ENCODE results near the gene SPOCK3. TPM values are rescaled to one million over a fixed set of nuclear protein-coding genes. Genes with fewer than 3 reads are reported as not detected.

SPOCK3 gene
- total RNA-seq, 2 experiments from 2014 or later, result not detected

- Histone ChIP-seq H3K9me3 (ENCODE audit: low read length) (no peaks in the 10 kb centered on the region), H3K4me1 (ENCODE audit: insufficient read depth, low read length, poor library complexity, severe bottlenecking) (no peaks in the 10 kb centered on the region), H2AFZ (ENCODE audit: low read length) (no peak overlapping the region), H3K36me3 (ENCODE audit: insufficient read depth, low read length) (no peaks in the 10 kb centered on the region), H3K9me2 (ENCODE audit: insufficient read depth, low read length) (no peaks in the 10 kb centered on the region), H4K20me1 (ENCODE audit: insufficient read depth, low read length) (no peaks in the 10 kb centered on the region), H3K79me2 (ENCODE audit: insufficient read depth, low read depth, low read length) (no peaks in the 10 kb centered on the region), H3K4me3 (ENCODE audit: low read depth, low read length, poor library complexity, severe bottlenecking) (no peak overlapping the region), H3K27ac (ENCODE audit: low read depth, low read length, poor library complexity, severe bottlenecking) (no peak overlapping the region), H3K4me2 (ENCODE audit: low read length) (no peak overlapping the region)
- CTCF ChIA-PET (ENCODE audit: unreplicated experiment), result no interaction called here
- BruUV-seq (replicated peaks), result no TSS peak
- intact Hi-C loops (cut with micrococcal nuclease; ENCODE audit: unreplicated experiment), result no loop called here
- DNase-seq (ENCODE audit: low spot score), result no peak
- TF ChIP-seq CTCF (conservative IDR thresholded peaks at IDR 0.05; ENCODE audit: low read length) (no peak), EZH2phosphoT487 (IDR thresholded peaks at IDR 0.05; ENCODE audit: borderline replicate concordance, low read depth, low read length) (no peak)
- POLR2A ChIA-PET, result no interaction called here
Measured at GRCh38 chr4:166816890-166817289, 417.4 kb downstream of the SPOCK3 start.

DNA sequence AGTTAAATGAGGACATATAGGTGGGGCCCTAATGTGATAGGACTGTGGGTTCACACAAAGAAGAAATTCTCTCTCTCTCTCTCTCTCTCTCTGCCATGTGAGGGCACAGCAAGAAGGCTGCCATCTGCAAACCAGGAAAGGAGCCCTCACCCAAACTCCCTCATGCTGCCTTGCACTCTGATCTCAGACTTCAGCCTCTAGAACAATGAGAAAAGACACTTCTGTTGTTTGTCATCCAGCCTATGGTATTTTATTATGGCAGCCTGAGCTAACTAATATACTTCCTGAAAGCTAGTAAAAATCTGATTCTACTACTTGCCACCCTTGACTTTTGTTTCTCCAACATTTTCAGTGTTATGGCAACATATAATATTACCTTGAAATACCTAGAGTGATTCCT lies 425.9 kb downstream of the SPOCK3 start:
- no peaks in the 10 kb centered on the region for H4K20me1 ChIP-seq (ENCODE audit: insufficient read depth, low read length)
- CTCF ChIA-PET (ENCODE audit: unreplicated experiment), result no interaction called here
- H3K4me1 ChIP-seq (ENCODE audit: insufficient read depth, low read length, poor library complexity, severe bottlenecking), result no peaks in the 10 kb centered on the region

GRCh38 chr4:166802346-166802745 lies 431.9 kb downstream of the SPOCK3 start:
- ChIA-PET CTCF (ENCODE audit: unreplicated experiment) (no interaction called here), POLR2A (no interaction called here)
- Histone ChIP-seq H3K4me3 (ENCODE audit: low read depth, low read length, poor library complexity, severe bottlenecking) (no peak overlapping the region), H2AFZ (ENCODE audit: low read length) (no peak overlapping the region), H3K9me2 (ENCODE audit: insufficient read depth, low read length) (no peaks in the 10 kb centered on the region), H3K27ac (ENCODE audit: low read depth, low read length, poor library complexity, severe bottlenecking) (no peak overlapping the region), H3K36me3 (ENCODE audit: insufficient read depth, low read length) (no peaks in the 10 kb centered on the region), H3K4me2 (ENCODE audit: low read length) (no peak overlapping the region), H3K4me1 (ENCODE audit: insufficient read depth, low read length, poor library complexity, severe bottlenecking) (no peaks in the 10 kb centered on the region), H3K79me2 (ENCODE audit: insufficient read depth, low read depth, low read length) (no peaks in the 10 kb centered on the region), H4K20me1 (ENCODE audit: insufficient read depth, low read length) (no peaks in the 10 kb centered on the region), H3K9me3 (ENCODE audit: low read length) (no peaks in the 10 kb centered on the region)
- TF ChIP-seq EZH2phosphoT487 (IDR thresholded peaks at IDR 0.05; ENCODE audit: borderline replicate concordance, low read depth, low read length), result no peak
- no peak for TF ChIP-seq CTCF (conservative IDR thresholded peaks at IDR 0.05; ENCODE audit: low read length)
- no peak for DNase-seq (ENCODE audit: low spot score)
- no TSS peak for BruUV-seq (replicated peaks)
- intact Hi-C loops (cut with micrococcal nuclease; ENCODE audit: unreplicated experiment), result no loop called here

More for the DNA sequence above, 425.9 kb downstream of the SPOCK3 start:
- no peaks in the 10 kb centered on the region for H3K36me3 ChIP-seq (ENCODE audit: insufficient read depth, low read length)
- POLR2A ChIA-PET, result no interaction called here
- H3K4me2 ChIP-seq (ENCODE audit: low read length), result no peak overlapping the region
- H3K79me2 ChIP-seq (ENCODE audit: insufficient read depth, low read depth, low read length), result no peaks in the 10 kb centered on the region
- no peak for DNase-seq (ENCODE audit: low spot score)
- H3K4me3 ChIP-seq (ENCODE audit: low read depth, low read length, poor library complexity, severe bottlenecking), result no peak overlapping the region
- no TSS peak for BruUV-seq (replicated peaks)
- H3K9me2 ChIP-seq (ENCODE audit: insufficient read depth, low read length), result no peaks in the 10 kb centered on the region
- H2AFZ ChIP-seq (ENCODE audit: low read length), result no peak overlapping the region
- TF ChIP-seq EZH2phosphoT487 (IDR thresholded peaks at IDR 0.05; ENCODE audit: borderline replicate concordance, low read depth, low read length), result no peak
- no peak for TF ChIP-seq CTCF (conservative IDR thresholded peaks at IDR 0.05; ENCODE audit: low read length)
- intact Hi-C loops (cut with micrococcal nuclease; ENCODE audit: unreplicated experiment), result no loop called here
- no peak overlapping the region for H3K27ac ChIP-seq (ENCODE audit: low read depth, low read length, poor library complexity, severe bottlenecking)
- H3K9me3 ChIP-seq (ENCODE audit: low read length), result no peaks in the 10 kb centered on the region
